SU-DHL-6 (cell line): ENCODE results near the gene KIF15.
"Not testable (repeated sequence)": the region's sequence is repeated elsewhere in the genome, so short reads cannot be mapped to it uniquely, and the experiment has no call there.

ENCODE experiments used
- H2AFZ ChIP-seq: fragments of 200-600 bp; sonication (generic); 2 replicates; pipeline ENCODE4 v1.6.1; 2014; ENCODE audit warnings: low read depth, mild to moderate bottlenecking, moderate library complexity, mixed read lengths, antibody characterized with exemption, low read length; ENCODE audit not compliant: severe bottlenecking
- H3F3A ChIP-seq: fragments of 200-600 bp; shearing (Covaris generic); 2 replicates; pipeline ENCODE4 v1.6.0; 2016; ENCODE audit warnings: antibody characterized with exemption, mild to moderate bottlenecking; ENCODE audit not compliant: insufficient read depth
- H3K27ac ChIP-seq: fragments of 200-600 bp; sonication (generic); 2 replicates; pipeline ENCODE4 v1.5.1; 2016; ENCODE audit warnings: low read depth, mild to moderate bottlenecking, low read length, moderate library complexity, mixed read lengths
- H3K27me3 ChIP-seq: fragments of 200-600 bp; sonication (generic), shearing (Covaris generic); 2 replicates; pipeline ENCODE4 v1.6.0; 2014; ENCODE audit warnings: mild to moderate bottlenecking, low read length
- H3K36me3 ChIP-seq: fragments of 200-600 bp; sonication (generic); 2 replicates; pipeline ENCODE4 v1.6.1; 2014; ENCODE audit warnings: mild to moderate bottlenecking, low read length, mixed read lengths
- H3K4me2 ChIP-seq: fragments of 300-600, 200-600 bp; shearing (Covaris generic), sonication (generic); 2 replicates; pipeline ENCODE4 v1.6.0; 2014; ENCODE audit warnings: low read length, low read depth, mild to moderate bottlenecking; ENCODE audit not compliant: poor library complexity, severe bottlenecking
- H3K4me3 ChIP-seq: fragments of 200-600 bp; sonication (generic); 2 replicates; pipeline ENCODE4 v1.5.1; 2014; ENCODE audit warnings: antibody characterized with exemption, low read length, mild to moderate bottlenecking, mixed read lengths; ENCODE audit not compliant: insufficient read depth, poor library complexity, severe bottlenecking
- H3K79me2 ChIP-seq: fragments of 200-600 bp; sonication (generic); 2 replicates; pipeline ENCODE4 v1.6.1; 2014; ENCODE audit warnings: mild to moderate bottlenecking, low read length, moderate library complexity; ENCODE audit not compliant: insufficient read depth
- H3K9ac ChIP-seq: fragments of 200-600 bp; sonication (generic); 2 replicates; pipeline ENCODE4 v1.7.0; 2014; ENCODE audit warnings: mild to moderate bottlenecking, low read length
- H3K9me2 ChIP-seq: fragments of 200-600 bp; sonication (generic); replicated peaks from 2 replicates; pipeline ENCODE4 v1.6.1; 2014; ENCODE audit warnings: low read length; ENCODE audit not compliant: insufficient read depth
- H3K9me3 ChIP-seq: fragments of 200-600 bp; sonication (generic); 2 replicates; pipeline ENCODE4 v1.6.1; 2014; ENCODE audit warnings: low read length, mixed read lengths; ENCODE audit not compliant: insufficient read depth
- H4K20me1 ChIP-seq: fragments of 200-600 bp; sonication (generic); 2 replicates; pipeline ENCODE4 v1.6.1; 2014; ENCODE audit warnings: low read depth, mild to moderate bottlenecking, antibody characterized with exemption, low read length, moderate library complexity, mixed read lengths
- CTCF ChIP-seq: fragments of 200-600 bp; sonication (generic); IDR thresholded peaks from one replicate; pipeline ENCODE4 v1.5.1; 2017; ENCODE audit warnings: antibody characterized with exemption, mild to moderate bottlenecking, low read length, moderate library complexity; ENCODE audit not compliant: insufficient read depth, poor library complexity, severe bottlenecking
- EZH2phosphoT487 ChIP-seq: fragments of 200-600 bp; sonication (generic), shearing (Covaris generic); conservative IDR thresholded peaks from 2 replicates; pipeline ENCODE4 v1.6.1; 2018; ENCODE audit warnings: mild to moderate bottlenecking, antibody characterized with exemption, low read length, moderate library complexity, mixed read lengths

The KIF15 gene

GRCh38 chr3:44803298-44803697 lies 41.7 kb downstream of the KIF15 start:
- Histone ChIP-seq H3K36me3 (peaks cover 63% of the 10 kb centered on the region), H4K20me1 (no peaks in the 10 kb centered on the region), H3K27ac (no peak overlapping the region), H3F3A (no peaks in the 10 kb centered on the region), H3K9me3 (no peaks in the 10 kb centered on the region), H2AFZ (no peak overlapping the region), H3K9ac (no peak overlapping the region), H3K27me3 (no peaks in the 10 kb centered on the region), H3K79me2 (no peaks in the 10 kb centered on the region), H3K9me2 (no peaks in the 10 kb centered on the region), H3K4me3 (no peak overlapping the region), H3K4me2 (no peak overlapping the region)
- TF ChIP-seq EZH2phosphoT487, result no peak
- TF ChIP-seq CTCF, result no peak

- Histone ChIP-seq H4K20me1 (no peaks in the 10 kb centered on the region), H3K79me2 (no peaks in the 10 kb centered on the region), H3K9me2 (no peaks in the 10 kb centered on the region), H3K36me3 (peaks cover 62% of the 10 kb centered on the region), H3K9me3 (no peaks in the 10 kb centered on the region), H3K4me2 (no peak overlapping the region), H3K4me3 (no peak overlapping the region), H3K27ac (no peak overlapping the region), H3K9ac (no peak overlapping the region), H2AFZ (no peak overlapping the region), H3F3A (no peaks in the 10 kb centered on the region), H3K27me3 (no peaks in the 10 kb centered on the region)
- TF ChIP-seq EZH2phosphoT487 (no peak), CTCF (no peak)
Measured at GRCh38 chr3:44805960-44806359, 44.4 kb downstream of the KIF15 start.

- no peak overlapping the region for H3K27ac ChIP-seq
- peaks cover 41% of the 10 kb centered on the region for H3K36me3 ChIP-seq
- H3K4me2 ChIP-seq, result no peak overlapping the region
Measured at GRCh38 chr3:44814751-44815150, 53.2 kb downstream of the KIF15 start.

GRCh38 chr3:44816334-44816733 lies 54.7 kb downstream of the KIF15 start:
- not testable (repeated sequence) for H3K79me2 ChIP-seq, H4K20me1 ChIP-seq, H3K4me2 ChIP-seq, H3K9me2 ChIP-seq, H3F3A ChIP-seq, H3K4me3 ChIP-seq, H3K9ac ChIP-seq, H3K27me3 ChIP-seq, H3K9me3 ChIP-seq, H2AFZ ChIP-seq, H3K27ac ChIP-seq
- H3K36me3 ChIP-seq, result peaks cover 41% of the 10 kb centered on the region

More at GRCh38 chr3:44814751-44815150, 53.2 kb downstream of the KIF15 start:
- Histone ChIP-seq H3K9ac (no peak overlapping the region), H3K79me2 (no peaks in the 10 kb centered on the region), H3F3A (no peaks in the 10 kb centered on the region), H3K9me3 (no peaks in the 10 kb centered on the region), H2AFZ (no peak overlapping the region), H4K20me1 (no peaks in the 10 kb centered on the region), H3K9me2 (no peaks in the 10 kb centered on the region), H3K4me3 (no peak overlapping the region), H3K27me3 (no peaks in the 10 kb centered on the region)
- no peak for TF ChIP-seq CTCF
- no peak for TF ChIP-seq EZH2phosphoT487

GRCh38 chr3:44821206-44821605 lies 59.6 kb downstream of the KIF15 start:
- not testable (repeated sequence) for H2AFZ ChIP-seq, H3F3A ChIP-seq, H3K4me3 ChIP-seq, H3K27ac ChIP-seq, H3K27me3 ChIP-seq, H3K4me2 ChIP-seq, H4K20me1 ChIP-seq, H3K9me2 ChIP-seq, H3K9me3 ChIP-seq, H3K79me2 ChIP-seq, H3K9ac ChIP-seq
- peaks cover 10% of the 10 kb centered on the region; the same call in 1 of the 2 replicates for H3K36me3 ChIP-seq
